ENCODE measurements around the gene TPX2.

The TPX2 gene

GRCh38 chr20:31820228-31820627 is 81.1 kb downstream of the TPX2 start:
- no peak for DNase-seq (ENCODE audit: low read depth)
- no peak overlapping the region for H3K4me3 ChIP-seq (ENCODE audit: low read length)
- TF ChIP-seq CTCF (conservative IDR thresholded peaks at IDR 0.05; ENCODE audit: low read length), result no peak

- no peak for DNase-seq (ENCODE audit: low read depth)
- TF ChIP-seq CTCF (conservative IDR thresholded peaks at IDR 0.05; ENCODE audit: low read length), result no peak
- no peak overlapping the region for H3K4me3 ChIP-seq (ENCODE audit: low read length)
Measured at GRCh38 chr20:31821427-31821826, 82.3 kb downstream of the TPX2 start.

- peak; percentile 86 for TF ChIP-seq CTCF (conservative IDR thresholded peaks at IDR 0.05; ENCODE audit: low read length)
- no peak overlapping the region for H3K4me3 ChIP-seq (ENCODE audit: low read length)
- DNase-seq (ENCODE audit: low read depth), result peak; percentile 54
Measured at GRCh38 chr20:31822421-31823330, 83.6 kb downstream of the TPX2 start.

- TF ChIP-seq CTCF (conservative IDR thresholded peaks at IDR 0.05; ENCODE audit: low read length), result no peak
- no peak for DNase-seq (ENCODE audit: low read depth)
- no peak overlapping the region for H3K4me3 ChIP-seq (ENCODE audit: low read length)
Measured at GRCh38 chr20:31823360-31824124, 84.5 kb downstream of the TPX2 start.

- no peak for DNase-seq (ENCODE audit: low read depth)
- no peak overlapping the region for H3K4me3 ChIP-seq (ENCODE audit: low read length)
- TF ChIP-seq CTCF (conservative IDR thresholded peaks at IDR 0.05; ENCODE audit: low read length), result no peak
Measured at GRCh38 chr20:31824125-31824485, 85.0 kb downstream of the TPX2 start.

- H3K4me3 ChIP-seq (ENCODE audit: low read length), result no peak overlapping the region
- no peak for DNase-seq (ENCODE audit: low read depth)
- TF ChIP-seq CTCF (conservative IDR thresholded peaks at IDR 0.05; ENCODE audit: low read length), result no peak
Measured at GRCh38 chr20:31824554-31825313, 85.6 kb downstream of the TPX2 start.

All from AG10803 (cell line).